HG02763 (cell line): ENCODE data around the gene CRACDL.

Experiments
- ATAC-seq: cut with Tn5 transposase; IDR thresholded peaks from one replicate; pipeline ENCODE4 v1.9.1; 2021; ENCODE audit warnings: mild to moderate bottlenecking, moderate library complexity; ENCODE audit not compliant: unreplicated experiment

CRACDL gene

DNA sequence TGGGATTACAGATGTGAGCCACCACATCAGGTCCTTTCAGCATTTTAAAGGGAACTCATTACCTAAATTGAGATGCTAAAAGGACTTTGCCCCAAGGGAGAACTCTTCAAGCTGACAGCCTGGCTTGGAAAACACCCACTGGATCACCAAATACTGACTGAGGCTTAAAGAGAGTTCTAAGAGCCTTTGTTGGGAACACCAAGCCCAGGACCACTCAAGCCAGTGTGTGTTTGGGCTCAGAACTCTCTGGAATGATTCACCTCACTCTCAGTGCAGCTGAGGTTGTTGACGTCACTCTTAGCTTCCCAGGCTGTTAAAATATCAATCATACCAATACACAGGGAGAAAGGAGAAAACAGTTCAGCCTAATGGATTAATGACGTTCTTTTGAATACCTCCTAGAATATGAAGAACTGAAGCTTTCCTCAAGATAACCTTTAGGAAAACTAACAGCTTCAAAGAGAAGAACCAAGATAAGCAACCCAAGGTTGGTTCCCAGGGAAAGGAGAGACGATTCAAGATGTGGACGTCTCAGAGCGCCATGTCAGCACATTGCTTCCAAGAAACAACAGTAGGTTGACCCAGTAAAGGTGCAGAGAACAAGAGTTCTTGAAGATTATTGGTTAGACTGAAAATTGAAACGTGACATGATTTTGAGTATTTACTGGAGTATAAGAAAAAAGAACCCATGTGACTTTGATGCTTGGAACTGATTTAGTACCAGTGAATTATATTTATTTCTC is 157.1 kb downstream of the CRACDL start:
- no peak for ATAC-seq

DNA sequence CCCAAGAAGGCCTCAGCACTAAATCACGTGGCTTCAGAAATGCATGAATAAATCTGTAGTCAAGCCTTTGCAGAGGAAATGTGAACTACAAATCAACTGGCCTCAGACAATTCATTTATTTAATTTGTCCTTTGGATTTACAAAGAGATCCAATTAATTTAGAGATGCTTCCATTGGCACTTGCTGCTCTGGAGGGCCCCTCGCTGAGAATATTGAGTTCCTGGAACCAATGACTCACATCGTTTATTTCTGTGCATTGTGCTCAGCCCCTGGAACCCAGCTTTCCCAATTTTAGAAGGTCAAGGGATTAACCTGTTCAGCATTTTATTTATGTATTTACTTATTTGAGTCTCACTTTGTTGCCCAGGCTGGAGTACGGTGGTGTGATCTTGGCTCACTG is 157.9 kb downstream of the CRACDL start:
- no peak for ATAC-seq

DNA sequence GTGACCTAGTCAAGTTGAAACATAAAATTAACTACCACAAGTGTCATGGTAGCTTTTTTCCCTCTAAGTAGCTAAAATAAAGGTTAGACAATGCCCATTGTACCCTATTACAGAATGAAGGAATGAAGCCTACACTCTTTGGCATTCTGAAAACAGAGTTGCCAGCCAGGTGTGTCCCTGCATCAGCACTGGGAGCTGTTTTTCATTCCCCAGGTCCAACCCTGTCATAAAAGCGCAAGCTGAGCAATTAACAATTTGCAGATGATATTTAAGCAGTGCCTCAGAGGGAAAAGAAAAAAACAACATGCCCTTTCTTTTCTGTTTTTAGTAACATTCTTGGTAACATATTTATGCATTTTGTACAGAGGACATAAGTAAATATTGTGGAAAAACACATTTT is 158.3 kb downstream of the CRACDL start:
- no peak for ATAC-seq

DNA sequence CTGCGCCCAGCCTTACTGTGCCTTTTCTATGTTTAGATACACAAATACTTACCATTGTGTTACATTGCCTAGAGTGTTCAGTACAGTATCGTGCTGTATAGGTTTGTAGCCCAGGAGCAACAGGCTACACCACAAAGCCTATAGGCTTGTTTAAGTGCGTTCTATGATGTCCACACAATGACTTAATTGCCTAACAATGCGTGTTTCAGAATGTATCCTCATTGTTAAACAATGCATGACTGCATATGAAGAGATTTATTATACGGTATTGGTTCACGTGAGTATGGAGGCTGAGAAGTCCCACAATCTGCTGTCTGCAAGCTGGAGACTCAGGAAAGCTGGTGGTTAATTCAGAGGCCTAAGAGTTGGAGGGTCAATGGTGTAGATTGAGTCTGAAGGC is 158.9 kb downstream of the CRACDL start:
- ATAC-seq: no peak

DNA sequence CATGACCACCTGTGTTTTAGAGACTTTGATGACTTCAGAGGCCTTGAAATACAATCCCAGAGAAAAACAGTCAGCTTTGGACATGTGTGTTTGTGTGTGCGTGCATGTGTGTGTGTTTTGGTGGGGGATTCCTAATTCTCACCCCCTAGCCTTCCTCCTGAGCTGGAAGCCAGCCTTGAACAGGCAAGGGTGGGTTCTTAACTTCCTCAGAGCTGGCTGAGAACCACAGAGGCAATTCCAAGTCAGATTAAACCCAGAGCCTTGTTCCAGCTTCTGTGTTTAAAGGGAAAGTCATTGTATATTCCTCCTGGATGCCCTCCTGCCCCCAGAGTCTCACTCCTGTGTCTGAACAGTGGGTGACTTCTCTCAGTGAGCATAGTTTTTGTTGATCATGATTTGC is 159.9 kb downstream of the CRACDL start:
- no peak for ATAC-seq

DNA sequence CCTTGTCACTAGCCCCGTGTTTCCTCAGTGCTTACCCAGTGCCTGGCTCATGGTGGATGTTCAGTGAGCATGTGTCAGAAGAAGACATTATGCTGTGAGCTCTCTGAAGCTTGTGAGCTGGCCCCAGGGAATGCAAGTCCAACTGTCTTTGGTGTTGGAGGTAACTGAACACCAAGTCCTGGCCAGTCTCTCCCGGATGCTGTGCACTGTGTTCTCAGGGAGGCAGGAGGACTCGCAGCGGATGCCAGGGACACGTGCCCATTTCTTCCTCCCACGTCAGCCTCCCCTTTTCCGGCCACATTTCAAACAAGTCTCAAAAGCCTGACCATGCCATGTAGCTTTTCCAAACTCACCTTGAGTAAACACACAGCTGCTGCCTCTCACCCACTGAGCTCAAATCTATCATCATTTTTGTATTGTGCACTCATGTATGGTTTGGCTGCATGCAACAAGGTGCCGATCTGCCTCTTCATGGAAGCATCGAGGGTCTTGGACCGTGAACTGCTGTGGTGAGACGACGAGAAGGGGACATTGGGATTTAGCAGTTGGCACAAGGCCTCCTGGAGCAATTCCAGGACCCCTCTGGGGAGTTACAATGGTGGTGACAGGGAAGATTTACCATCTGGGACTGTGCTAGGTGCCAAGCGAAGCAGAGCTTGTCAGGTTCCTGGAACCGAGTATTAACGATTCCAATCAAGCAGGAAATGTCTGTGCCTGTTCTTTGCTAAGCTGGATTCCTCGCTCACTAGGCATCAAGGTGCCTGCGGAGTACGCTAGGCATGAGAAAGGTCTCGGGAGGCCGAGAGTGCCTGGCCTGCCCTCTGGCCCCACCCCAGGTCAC is 160.7 kb downstream of the CRACDL start:
- ATAC-seq: no peak

DNA sequence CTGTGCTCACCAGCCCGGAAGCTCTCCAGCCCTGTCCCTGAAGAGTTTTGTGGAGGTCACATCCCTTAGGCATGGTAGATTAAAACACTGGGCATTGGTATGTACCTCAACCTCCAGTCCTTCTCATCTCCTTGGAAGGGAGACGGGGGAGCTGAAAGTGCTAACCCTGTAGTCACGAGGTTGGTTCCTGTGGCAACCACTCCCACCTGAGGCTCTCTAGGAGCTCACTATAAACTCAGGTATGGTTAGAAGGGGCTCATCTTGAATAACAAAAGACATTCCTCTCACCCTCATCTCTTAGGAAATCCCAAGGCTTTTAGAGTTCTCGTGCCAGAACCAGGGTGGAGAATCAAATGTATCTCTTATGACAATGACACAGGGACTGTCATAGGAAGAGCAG is 162.1 kb downstream of the CRACDL start:
- no peak for ATAC-seq

DNA sequence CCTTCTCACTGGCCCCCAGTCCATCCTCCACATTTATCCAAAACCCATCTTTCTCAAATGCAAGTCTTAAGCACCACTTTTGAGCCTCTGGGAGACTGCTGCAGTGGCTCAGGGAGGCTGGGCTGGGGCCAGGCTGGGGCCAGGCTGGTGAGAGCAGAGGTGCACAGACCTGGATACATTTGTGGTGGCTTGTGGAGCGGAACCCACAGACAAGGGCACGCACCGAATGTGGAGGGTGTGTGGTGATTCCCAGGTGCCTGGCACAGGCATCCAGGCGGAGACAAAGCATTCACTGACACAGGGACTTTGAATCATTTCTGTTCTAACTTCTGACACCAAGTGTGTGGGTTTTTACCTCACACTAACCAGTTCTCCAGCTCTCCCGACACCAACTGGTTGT is 162.9 kb downstream of the CRACDL start:
- no peak for ATAC-seq

DNA sequence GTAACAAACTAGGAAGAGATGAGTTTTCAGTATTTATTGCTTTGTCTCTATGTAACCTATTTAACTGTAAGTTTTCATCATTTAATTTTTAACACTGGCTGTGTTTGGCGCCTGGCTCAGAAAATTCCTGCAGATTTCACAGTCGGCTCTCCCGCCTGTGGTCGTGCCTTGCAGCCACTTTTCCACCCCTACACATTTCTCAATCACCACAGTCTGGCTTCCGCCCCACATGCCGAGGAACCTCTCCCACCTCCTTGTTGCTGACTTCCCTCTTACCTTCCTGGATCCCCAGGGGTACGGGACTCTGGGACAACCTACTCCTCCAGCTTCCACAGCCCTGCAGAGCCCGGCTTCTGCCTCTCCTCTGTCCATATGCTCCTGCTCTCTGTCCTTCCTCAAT is 163.5 kb downstream of the CRACDL start:
- no peak for ATAC-seq

DNA sequence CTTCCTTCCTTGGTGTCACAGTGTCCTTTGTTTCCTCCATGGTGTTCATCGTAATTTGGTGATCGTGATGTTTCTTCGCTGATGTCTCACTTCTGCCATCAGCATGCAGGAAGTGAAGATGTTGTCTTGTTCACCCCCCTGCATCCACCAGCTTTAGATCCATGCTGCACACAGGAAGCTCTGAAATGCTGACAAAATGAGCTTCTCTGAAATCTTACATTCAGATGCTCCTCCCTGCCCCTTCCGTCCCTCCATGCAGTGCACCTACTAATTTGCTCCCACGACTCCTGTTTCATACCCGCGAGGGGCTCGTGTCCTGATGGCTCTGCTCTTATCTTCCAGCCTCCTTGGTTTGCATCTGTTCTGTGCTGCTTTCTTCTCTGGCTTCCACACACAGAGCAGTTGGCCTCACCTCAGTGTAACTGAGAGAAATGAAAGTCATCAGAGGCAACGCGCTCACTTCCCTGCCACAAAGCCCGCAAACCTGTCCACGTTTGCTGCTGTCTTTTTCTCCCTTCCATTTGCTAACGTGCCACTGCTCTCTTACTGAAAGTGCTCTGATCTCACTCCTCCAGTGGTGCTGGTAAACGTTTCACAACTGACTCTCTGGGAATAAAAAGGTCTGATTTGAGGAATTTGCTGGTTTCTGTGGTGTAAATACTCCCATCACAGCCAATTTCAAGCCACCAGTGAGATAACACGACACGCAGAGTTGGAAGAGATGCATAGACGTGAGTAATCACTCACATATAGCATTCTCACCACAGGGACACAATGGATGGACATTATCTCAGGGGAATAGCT is 164.1 kb downstream of the CRACDL start:
- no peak for ATAC-seq

DNA sequence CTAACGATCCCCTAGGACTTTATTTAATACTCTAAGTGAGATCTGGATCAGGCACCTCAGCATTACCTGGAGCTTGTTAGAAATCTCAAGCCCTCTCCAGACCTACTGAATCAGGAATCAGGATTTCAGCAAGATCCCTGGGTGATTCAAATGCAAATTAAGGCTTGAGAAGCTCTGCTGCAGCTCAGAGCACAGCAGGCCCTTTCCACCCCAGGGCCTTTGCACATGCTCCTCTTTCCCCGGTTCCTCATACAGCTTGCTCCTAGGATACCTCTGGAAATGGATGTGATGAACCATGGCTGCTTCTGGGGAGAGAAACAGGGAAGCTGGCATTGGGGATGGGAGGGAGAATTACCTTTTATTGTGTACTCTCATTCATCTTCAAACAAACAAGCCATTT is 164.8 kb downstream of the CRACDL start:
- ATAC-seq: no peak

DNA sequence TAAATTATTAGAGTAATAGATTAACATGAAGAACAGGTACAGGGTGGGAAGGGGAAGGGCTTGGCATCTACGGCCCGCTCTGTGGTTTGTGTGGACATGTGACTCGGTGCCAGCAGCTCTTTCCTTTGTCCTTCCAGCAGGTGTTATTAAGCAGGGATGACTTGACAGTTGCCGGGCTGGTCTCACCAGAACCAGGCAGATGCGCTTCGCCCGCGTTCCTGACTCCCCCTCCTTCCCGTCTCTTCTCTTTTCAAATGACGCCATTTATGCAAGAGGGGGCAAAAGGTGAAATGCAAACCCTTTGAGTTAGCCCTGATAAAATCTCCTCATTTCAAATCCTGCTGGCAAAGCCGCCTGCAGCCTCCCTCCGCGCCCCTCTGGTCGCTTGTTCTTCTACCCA is 166.2 kb downstream of the CRACDL start:
- ATAC-seq: no peak

DNA sequence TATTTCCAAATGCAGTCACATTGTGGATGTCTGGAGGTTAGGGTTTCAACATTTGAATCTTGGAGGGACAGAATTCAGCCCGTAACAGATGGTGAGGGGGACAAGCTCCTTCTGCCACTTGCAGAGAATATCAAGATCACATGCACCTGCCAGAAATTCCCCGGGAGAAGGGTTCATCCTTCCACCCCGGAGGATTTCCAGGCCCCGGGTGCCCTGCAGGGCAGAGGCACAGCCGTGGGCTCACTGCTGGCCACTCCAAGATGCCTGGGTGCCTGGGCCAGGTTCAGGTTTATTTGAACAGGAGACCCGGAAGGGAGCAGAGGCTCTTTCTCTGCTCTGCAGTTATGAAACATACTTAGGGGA is 166.9 kb downstream of the CRACDL start:
- no peak for ATAC-seq

DNA sequence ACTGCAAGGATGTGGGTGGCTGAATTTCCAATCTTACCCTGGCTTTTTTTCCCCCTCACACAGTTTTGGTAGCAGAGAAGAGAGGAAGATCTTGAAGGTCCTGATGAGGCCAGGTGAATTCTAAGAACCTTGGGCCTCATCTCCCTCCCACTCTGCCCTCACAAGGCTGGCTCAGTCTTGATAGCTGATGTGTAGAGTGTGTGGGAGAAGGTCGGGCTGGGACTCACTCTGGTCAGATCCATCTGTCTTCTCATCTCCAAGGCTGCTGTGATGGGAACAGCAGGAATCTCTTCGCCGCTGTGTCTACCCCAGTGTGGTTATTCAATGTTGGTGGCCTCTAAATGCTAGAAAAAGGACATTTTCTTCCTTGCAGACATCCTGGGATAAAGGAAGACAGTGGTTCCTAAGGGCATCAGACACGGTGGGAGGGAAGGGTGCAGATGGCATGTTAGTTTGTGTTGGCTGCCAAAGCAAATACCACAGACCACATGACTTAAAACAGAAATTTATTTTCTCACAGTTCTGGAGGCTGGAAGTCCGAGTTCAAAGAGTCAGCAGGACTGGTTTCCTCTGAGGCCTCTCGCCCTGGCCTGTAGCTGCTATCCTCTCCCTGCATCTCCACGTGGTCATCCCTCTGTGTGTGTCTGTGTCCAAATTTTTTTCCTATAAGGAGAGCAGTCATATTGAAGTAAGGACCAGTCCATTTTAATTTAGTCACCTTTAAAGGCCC is 167.5 kb downstream of the CRACDL start:
- ATAC-seq: no peak

DNA sequence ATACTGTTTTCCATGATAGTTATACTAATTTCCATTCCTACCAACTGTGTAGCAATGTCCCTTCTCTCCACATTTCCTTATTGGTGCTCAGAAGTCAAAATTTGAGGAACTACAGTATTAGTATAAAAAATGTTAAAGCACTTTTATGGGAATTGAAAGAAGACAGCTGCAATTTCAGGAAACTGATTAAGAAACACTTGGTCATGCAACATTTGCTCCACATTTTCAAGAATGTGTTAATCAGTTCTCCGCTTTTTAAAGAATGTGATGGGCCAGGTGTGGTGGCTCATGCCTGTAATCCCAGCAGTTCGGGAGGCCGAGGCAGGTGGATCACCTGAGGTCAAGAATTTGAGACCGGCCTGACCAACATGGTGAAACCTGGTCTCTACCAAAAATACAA is 171.5 kb downstream of the CRACDL start:
- ATAC-seq: no peak

DNA sequence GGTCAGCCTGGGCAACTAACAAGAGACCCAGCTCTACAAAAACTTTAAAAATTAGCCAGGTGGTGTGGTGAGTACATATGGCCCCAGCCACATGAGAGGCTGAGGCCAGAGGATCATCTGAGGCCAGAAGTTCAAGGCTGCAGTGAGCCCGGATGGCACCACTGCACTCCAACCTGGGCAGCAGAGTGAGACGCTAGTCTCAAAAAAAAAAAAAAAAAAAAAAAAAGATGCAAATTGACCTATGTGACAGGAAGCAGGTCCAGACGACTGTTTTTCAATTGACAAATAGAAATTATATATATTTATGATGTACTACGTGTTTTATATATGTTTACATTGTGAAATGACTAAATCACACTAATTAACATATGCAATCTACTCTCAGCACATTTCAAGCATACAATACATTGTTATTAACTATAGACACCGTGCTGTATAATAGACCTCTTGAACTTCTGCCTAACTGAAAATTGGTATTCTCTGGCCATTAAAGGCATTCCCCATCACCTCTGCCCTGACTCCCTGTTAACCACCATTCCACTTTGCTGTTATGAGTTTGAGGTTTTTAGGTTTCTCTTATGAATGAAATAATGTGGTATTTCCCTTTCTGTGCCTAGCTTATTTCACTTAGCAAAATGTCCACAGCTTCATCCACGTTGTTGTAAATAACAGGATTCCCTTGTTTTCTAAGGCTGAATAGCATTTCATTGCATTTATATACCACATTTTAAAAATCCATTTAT is 172.6 kb downstream of the CRACDL start:
- ATAC-seq: no peak

DNA sequence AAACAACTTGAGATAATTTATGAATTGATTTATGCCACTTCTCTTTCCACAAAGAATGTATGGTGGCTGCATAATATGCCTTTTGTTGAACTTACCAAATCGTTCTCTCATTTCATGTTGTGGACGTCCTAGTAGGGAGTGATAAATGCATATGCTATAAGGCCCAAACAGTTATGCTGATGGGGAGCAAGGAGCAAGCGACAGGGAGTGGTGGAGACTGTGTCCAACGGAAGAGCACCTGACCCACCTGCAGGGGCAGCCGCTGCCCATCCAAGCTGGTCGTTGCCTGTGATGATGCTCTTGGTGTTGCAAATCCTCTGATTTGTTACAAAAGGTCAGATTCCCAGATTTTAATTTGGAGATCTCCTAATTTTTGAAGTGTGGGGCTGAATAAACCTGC is 174.1 kb downstream of the CRACDL start:
- ATAC-seq: no peak

DNA sequence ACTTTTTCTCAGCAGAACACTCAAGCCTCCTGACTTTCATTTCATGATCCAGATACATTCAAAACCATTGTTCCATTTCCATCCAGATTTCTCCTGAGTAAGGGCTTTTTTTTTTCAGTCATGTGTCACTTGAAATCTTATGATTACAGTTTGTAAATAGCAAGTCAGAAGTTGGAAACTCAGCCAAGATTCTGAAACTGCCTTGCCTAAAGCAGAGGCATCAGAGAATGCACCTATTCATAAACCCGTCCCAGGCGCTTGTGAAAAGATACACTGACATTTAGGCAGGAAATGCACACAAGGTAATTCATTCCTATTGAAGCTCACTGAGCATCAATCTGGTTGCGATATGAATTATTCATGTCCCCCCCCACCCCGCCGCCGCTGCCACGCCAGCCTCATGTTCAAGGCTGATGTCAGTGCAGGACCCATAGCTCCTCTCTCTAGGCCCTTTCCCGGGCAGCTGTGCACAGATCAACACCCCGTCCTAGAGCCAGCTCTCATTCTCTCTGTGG is 174.7 kb downstream of the CRACDL start:
- no peak for ATAC-seq

DNA sequence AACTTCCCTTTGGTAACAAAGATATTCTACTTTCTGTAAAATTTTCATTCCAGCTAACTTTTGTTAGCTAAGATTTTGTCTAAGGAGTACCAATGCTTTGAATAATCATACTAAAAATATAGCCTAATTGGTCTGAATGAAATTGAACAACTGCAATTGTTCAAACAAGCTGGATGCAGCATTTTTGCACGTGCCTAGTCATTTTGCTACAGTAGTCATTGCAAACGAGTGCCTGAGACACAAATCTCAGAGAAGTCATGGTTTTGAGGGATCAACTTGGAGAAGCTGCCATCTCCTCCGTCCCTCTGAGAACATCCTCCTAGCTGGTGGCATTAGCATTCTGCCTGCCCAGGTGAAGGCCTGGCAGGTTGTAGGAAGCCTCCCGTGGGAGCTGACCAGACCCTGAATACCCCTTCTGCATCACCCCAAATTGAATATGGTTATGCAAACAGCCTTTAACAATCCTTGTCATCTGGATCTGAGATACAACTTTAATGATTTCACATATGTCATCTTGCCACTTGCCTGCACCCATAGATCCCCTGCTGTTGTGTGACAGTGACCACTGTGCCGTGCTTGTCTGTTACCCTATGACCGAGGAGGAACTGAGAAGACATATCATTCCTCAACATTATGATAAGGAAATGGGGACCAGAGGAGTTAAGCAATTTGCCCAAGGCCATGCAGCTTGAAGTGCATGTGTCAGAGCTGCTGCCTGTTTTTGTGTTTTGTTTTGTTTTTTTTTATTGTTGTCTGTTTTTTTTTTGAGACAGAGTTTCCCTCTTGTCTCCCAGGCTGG is 176.0 kb downstream of the CRACDL start:
- ATAC-seq: no peak
